Right lobe of liver (tissue), 6 donors: ENCODE results near the gene LEMD1. TPM values are rescaled to one million over a fixed set of nuclear protein-coding genes. Genes with fewer than 3 reads are reported as not detected.

Experiments used
- ATAC-seq, 4 donors: fragments of 200-7000 bp; cut with Tn5 transposase; one replicate each; pipeline ENCODE4 v1.9.1; 2020; ENCODE audit warnings: mild to moderate bottlenecking in 4 of 4, moderate library complexity in 4 of 4
- DNase-seq, 3 donors: peaks; one replicate each; pipeline ENCODE4 v3.0.0-alpha.2; 2020
- H3K27ac ChIP-seq, 3 donors: fragments of 200-600 bp; one replicate each; pipeline ENCODE4 v1.8.0; 2022
- H3K27me3 ChIP-seq, 2 donors: fragments of 200-600 bp; one replicate each; pipeline ENCODE4 v1.8.0; 2022
- H3K36me3 ChIP-seq, 4 donors: fragments of 200-600 bp; sonication (generic) in 1 of 4; one replicate each; pipeline versions ENCODE4 v1.5.1 to v1.8.0; 2017 to 2022; ENCODE audit warnings: control low read depth in 1 of 4
- H3K4me1 ChIP-seq, 4 donors: fragments of 200-600 bp; sonication (generic) in 1 of 4; one replicate each; pipeline versions ENCODE4 v1.5.1 to v1.8.0; 2017 to 2022; ENCODE audit warnings: control low read depth in 1 of 4
- H3K4me3 ChIP-seq, 3 donors: fragments of 200-600 bp; one replicate each; pipeline ENCODE4 v1.8.0; 2022
- H3K9me3 ChIP-seq, 4 donors: fragments of 200-600 bp; sonication (generic) in 1 of 4; one replicate each; pipeline versions ENCODE4 v1.5.1 to v1.8.0; 2017 to 2022; ENCODE audit warnings: control low read depth in 1 of 4
- POLR2A ChIP-seq: fragments of 450-650 bp; IDR thresholded peaks from one replicate; pipeline ENCODE4 v1.6.1; 2017; ENCODE audit warnings: antibody characterized with exemption, mild to moderate bottlenecking
- WGBS: methylation state at CpG from one replicate; pipeline ENCODE4 v1.1.6; 2018; ENCODE audit warnings: low coverage, low lambda C conversion rate; ENCODE audit not compliant: insufficient coverage; ENCODE audit errors: missing lambda C conversion rate; 5-methylcytosine and 5-hydroxymethylcytosine counted together
- intact Hi-C, 2 donors: fragments of 100-400 bp; cut with DNase I; formaldehyde crosslinking; loops; one replicate each; pipeline versions ENCODE4 v1.11.2 to v1.14.1; 2022
- total RNA-seq, 6 experiments: library from RNA; depleted of rRNA in 2 of 6; stranded (reverse); fragments of >200 nt in 2 of 6; fragmentation: NEBNext Ultra II Directional in 3 of 6; extraction: Animal tissue kit (Norgen Biotek cat#: 25700) in 3 of 6; gene quantifications; one replicate each; pipeline versions ENCODE4 v1.1.0 to v1.2.4, GENCODE V29; 2016 to 2023
- TF ChIP-seq, protein P1 (sequence below), 4 donors: fragments of 200-600 bp in 3 of 4; fragments of 450-650 bp in 1 of 4; IDR thresholded peaks; one replicate each; pipeline versions ENCODE4 v1.5.1 to v1.8.0; 2016 to 2022; ENCODE audit warnings: antibody characterized with exemption in 4 of 4, mild to moderate bottlenecking in 2 of 4
- donor health status: DM: no; HTN: yes; CAD: no.
- donor health status: DM: no; HTN: no; CAD: no.
- donor health status: DM: no; HTN: no; CAD: no.
- donor health status: DM: no; HTN: yes; CAD: no.
- donor health status: DM: no; HTN: yes; CAD: no.

The LEMD1 gene
- total RNA-seq, 6 experiments from 2014 or later: not detected

DNA sequence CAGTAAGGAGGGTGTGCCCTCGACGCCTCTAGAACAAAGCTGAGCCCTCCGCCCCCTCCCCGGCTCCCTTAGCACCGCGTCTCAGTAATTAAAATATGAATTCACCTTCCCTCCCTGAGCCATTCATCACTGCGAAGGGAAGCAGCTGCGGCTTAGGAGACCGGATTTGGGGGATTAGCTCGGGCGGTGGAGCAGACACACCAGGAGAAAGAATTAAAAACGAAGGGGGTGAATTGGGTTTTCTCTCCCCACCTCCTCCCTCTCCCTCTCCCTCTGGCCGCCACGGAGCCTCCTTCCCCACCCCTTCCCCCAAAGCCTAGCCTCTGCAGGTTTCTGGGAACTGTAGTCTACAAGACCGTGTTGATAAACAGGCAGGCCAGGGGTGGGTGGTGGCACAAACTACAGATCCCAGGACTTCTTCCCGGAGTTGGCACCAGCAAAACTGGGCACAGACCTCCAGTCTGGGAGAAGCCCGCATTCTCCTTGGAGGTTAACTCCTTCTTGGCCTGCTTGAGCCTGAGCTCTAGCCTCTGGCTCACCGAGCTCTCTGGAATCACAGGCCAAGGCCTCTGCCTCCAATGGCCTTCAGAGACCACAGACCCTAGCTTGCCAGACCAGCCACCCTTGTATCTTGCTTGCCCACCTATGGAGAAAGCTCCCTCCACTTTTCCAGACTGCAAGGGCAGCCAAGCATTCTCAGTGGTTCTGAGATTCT, 23.2 kb upstream of the LEMD1 start:
- Histone ChIP-seq H3K4me1 (no peaks in the 10 kb centered on the region), H3K36me3 (no peaks in the 10 kb centered on the region), H3K27ac (no peak overlapping the region), H3K9me3 (no peaks in the 10 kb centered on the region), H3K27me3 (no peaks in the 10 kb centered on the region), H3K4me3 (no peak overlapping the region)
- WGBS: 45% methylated on average over 17 of the region's 18 CpGs
- ATAC-seq: no peak
- DNase-seq: no peak
- TF ChIP-seq POLR2A: no peak
- TF ChIP-seq, protein P1, sequence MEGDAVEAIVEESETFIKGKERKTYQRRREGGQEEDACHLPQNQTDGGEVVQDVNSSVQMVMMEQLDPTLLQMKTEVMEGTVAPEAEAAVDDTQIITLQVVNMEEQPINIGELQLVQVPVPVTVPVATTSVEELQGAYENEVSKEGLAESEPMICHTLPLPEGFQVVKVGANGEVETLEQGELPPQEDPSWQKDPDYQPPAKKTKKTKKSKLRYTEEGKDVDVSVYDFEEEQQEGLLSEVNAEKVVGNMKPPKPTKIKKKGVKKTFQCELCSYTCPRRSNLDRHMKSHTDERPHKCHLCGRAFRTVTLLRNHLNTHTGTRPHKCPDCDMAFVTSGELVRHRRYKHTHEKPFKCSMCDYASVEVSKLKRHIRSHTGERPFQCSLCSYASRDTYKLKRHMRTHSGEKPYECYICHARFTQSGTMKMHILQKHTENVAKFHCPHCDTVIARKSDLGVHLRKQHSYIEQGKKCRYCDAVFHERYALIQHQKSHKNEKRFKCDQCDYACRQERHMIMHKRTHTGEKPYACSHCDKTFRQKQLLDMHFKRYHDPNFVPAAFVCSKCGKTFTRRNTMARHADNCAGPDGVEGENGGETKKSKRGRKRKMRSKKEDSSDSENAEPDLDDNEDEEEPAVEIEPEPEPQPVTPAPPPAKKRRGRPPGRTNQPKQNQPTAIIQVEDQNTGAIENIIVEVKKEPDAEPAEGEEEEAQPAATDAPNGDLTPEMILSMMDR (IDR thresholded peaks at IDR 0.05): no peak
- intact Hi-C loops: no loop called here

DNA sequence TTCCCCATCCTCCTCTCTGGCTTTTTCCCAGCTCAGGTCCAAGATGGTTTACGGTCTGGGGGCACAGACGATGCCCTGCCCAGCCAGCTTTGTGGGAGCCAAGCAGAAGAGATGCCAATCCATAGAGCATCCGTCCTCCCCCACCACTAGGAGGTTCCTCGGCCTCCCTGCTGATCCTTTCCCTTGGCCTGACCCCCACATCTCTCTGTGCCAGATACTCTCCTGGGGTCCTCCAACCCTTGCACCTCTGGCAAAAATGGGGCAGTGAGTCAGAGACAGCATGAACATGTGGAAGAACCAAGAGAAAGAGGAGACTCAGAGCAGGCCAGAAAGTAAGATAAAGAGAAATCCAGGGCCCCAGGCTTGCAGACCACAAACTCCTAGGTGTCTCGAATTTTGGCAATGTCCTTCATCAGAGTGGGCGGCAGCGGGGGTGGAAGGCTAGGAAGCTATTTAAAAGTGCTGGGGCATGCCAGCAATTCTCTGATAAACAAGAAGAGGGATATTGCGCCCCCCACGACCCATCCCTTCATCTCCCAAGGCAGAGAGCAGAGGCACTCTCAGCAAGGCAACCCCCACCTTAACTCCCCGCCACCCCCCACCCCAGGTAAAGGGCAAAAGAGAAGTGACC, 22.6 kb upstream of the LEMD1 start:
- no peak overlapping the region for H3K4me3 ChIP-seq
- no peak overlapping the region for H3K27ac ChIP-seq
- no peaks in the 10 kb centered on the region for H3K36me3 ChIP-seq
- ATAC-seq (no peak), DNase-seq (no peak)
- intact Hi-C loops: no loop called here
- H3K4me1 ChIP-seq: no peaks in the 10 kb centered on the region
- no peak for TF ChIP-seq POLR2A
- TF ChIP-seq, protein P1 (IDR thresholded peaks at IDR 0.05): no peak
- no peaks in the 10 kb centered on the region for H3K27me3 ChIP-seq
- 38% methylated on average over 8 of the region's 10 CpGs for WGBS
- H3K9me3 ChIP-seq: no peaks in the 10 kb centered on the region

DNA sequence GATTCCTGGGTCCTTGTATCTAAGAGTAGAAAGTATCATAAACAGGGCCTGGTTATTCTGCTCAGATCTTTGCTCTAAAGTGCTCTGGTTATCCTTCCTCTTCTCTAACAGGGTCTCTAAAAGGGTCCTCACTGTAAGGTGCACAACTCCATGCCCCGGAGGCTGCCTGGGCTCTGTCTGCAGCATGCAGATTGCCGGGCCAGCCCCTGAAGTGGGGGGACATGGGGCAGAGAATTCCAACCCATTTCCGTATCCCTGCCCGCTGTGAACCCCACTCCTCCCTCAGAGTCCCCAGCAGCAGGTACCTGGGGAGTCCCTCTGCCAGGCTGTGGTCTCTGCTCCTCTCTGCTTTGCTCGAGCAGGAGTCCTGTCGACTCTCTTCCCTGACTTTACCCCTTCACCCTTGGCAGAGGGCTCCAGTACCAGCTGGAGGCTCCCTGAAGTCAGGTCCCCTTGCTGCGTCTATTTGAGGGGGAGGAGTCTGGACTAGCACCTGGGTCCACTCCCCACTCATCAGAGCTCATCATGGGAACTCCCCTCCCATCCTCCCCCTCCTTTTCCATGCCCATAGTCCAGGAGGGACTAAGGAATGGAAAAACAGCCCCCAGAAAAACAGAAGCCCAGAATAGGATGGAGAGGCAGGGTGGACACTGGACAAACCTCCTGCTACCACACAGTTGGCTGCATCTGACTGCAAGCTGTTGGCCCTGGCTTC, 21.9 kb upstream of the LEMD1 start:
- Histone ChIP-seq H3K27me3 (no peaks in the 10 kb centered on the region), H3K27ac (no peak overlapping the region), H3K4me3 (no peak overlapping the region), H3K9me3 (no peaks in the 10 kb centered on the region), H3K36me3 (no peaks in the 10 kb centered on the region), H3K4me1 (no peaks in the 10 kb centered on the region)
- DNase-seq: no peak
- TF ChIP-seq, protein P1 (IDR thresholded peaks at IDR 0.05): no peak
- TF ChIP-seq POLR2A: no peak
- ATAC-seq: no peak
- 100% methylated on average over 1 of the region's 7 CpGs for WGBS
- intact Hi-C loops: no loop called here

DNA sequence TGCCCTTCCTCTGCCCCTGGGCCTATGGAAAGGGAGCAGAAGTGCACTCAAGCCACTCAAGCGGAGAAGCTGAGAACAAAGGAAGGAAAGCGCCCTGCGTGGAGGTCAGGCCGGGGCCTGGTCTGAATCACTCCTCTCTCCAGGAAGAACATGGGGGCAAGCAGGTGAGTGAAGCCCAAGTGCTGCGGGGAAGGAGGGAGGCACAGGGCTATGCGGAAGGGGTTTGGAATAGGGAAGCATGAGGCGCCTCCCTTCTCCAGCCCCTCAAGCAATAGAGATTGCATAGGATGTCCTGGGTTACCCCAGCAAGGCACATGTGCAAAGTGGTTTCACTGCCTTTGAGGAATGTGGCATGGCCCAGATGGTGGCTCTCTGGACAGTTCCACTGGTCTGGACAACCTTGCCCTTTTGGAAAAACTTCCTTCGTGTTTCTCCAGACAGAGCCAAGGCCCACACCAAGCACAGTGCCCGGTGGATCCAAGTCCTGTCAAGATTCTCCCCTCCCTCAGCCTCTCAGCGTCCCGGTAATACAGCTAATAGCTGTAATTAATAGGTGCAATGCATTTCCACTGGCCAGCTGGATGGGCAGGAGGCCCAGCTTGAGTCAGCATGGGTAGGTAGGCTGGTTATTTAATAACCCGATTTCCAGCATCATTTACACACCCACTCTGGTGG, 20.3 kb upstream of the LEMD1 start:
- intact Hi-C loops: no loop called here
- WGBS: 47% methylated on average over 6 of the region's 12 CpGs
- H3K27ac ChIP-seq: no peak overlapping the region
- H3K9me3 ChIP-seq: no peaks in the 10 kb centered on the region
- ATAC-seq (no peak), DNase-seq (no peak)
- TF ChIP-seq, protein P1 (IDR thresholded peaks at IDR 0.05): no peak
- no peak for TF ChIP-seq POLR2A
- no peaks in the 10 kb centered on the region for H3K4me1 ChIP-seq
- H3K36me3 ChIP-seq: no peaks in the 10 kb centered on the region
- H3K4me3 ChIP-seq: no peak overlapping the region
- no peaks in the 10 kb centered on the region for H3K27me3 ChIP-seq
